Measurements from ENCODE around the gene BCL2.

Gene BCL2

DNA sequence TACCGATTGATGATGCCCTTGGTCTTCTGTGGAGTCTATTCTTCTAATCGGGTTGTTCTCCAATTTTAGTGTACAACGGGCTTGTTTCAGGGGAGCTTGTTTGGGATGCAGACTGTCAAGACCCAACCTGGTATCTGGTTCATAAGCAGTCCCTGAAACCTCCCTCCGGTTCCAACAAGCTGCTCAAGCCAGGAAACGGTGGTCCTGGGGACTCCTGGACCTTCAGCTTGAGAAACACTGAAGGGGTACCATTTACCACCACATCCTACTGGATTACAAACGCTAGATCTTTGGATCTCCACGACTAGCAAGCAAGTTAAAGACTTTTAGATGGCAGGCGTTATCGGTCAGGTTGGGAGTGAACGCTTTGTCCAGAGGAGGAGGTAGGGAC, 2.0 kb downstream of the BCL2 start:
- H3K4me3 ChIP-seq (ENCODE audit: low read length) = no peak overlapping the region
- no CpG with 5 or more reads among the region's 10 CpGs for WGBS (ENCODE audit: insufficient coverage, insufficient read length)

DNA sequence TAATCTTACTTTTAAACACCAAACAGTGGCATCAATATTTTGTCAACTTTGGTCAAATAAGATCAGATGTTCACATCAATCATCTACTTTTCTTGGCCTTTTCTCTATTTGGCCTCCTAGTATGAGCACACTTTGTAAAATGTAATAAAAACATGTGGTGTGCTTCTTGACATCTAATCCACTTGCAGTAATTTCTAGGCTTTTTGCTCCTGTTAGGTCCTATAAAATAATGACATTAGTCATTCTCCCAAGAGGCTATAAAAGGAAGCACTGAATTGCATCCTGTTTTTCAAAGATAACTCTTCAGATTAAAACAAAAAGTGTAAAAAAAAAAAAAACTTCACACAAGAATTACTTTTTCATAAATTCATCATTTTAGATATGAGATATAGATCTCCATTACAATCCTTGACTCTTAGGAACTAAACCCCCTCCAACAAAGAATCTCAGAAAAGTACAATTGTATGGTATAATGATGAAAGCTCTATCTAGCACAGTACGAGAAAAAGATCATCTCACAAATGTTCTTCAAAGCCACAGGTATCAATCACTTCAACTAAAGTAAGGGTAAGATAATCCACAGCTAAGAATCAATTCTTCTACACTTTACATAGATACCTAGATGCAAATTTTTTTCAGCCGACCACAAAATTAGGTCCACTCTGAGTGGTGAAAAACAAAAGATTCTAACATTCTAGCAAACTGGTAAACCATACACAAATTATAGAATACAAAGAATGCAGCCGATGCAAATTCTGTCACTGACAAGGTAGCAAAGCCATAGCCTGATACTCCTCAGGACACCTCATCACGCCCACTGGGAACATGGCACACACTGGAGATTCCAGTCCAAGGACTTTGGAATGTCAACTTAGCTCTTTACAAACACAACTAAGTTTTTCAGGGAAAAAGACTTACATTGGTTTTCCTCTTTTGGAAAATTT, 2.7 kb downstream of the BCL2 start:
- peaks cover 10% of the 10 kb centered on the region; the same call in 1 of the 2 replicates for H3K27me3 ChIP-seq (ENCODE audit: control insufficient read depth, insufficient read depth, low read length)
- H3K36me3 ChIP-seq (ENCODE audit: control insufficient read depth, insufficient read depth, low read length) = no peaks in the 10 kb centered on the region
- no CpG with 5 or more reads among the region's 4 CpGs for WGBS (ENCODE audit: insufficient coverage, insufficient read length)
- DNase-seq (ENCODE audit: low read depth, low spot score) = no peak
- no peak overlapping the region for H3K27ac ChIP-seq (ENCODE audit: low read length)
- H3K9me3 ChIP-seq (ENCODE audit: control insufficient read depth, insufficient read depth, low read length) = no peaks in the 10 kb centered on the region
- H3K4me1 ChIP-seq (ENCODE audit: control insufficient read depth, insufficient read depth, low read length) = no peaks in the 10 kb centered on the region
- no peak overlapping the region for H3K4me3 ChIP-seq (ENCODE audit: low read length)

More for the DNA sequence above, 2.0 kb downstream of the BCL2 start:
- no peaks in the 10 kb centered on the region for H3K9me3 ChIP-seq (ENCODE audit: control insufficient read depth, insufficient read depth, low read length)
- peaks cover 10% of the 10 kb centered on the region; the same call in 1 of the 2 replicates for H3K27me3 ChIP-seq (ENCODE audit: control insufficient read depth, insufficient read depth, low read length)
- DNase-seq (ENCODE audit: low read depth, low spot score) = no peak
- H3K36me3 ChIP-seq (ENCODE audit: control insufficient read depth, insufficient read depth, low read length) = no peaks in the 10 kb centered on the region
- H3K4me1 ChIP-seq (ENCODE audit: control insufficient read depth, insufficient read depth, low read length) = no peaks in the 10 kb centered on the region
- H3K27ac ChIP-seq (ENCODE audit: low read length) = no peak overlapping the region

DNA sequence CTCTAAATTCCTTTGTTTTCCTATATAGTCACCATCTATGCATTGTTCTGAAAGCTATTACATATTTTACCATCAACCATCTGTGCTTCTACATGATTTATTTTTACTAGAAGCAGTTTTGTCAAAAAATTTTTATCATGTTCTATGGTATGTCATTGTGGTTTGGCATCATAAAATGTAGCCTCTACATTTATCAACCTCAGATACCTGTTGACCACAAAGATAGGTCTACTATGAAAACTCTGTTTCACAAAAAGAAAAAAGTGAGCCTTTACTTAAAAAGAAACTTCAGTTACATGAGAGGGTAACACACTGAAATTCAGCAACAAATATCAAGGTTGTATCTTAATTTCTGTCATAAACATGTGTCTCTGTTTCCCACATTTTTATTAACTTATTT, 3.7 kb downstream of the BCL2 start:
- DNase-seq (ENCODE audit: low read depth, low spot score) = no peak
- H3K4me1 ChIP-seq (ENCODE audit: control insufficient read depth, insufficient read depth, low read length) = no peaks in the 10 kb centered on the region
- H3K27me3 ChIP-seq (ENCODE audit: control insufficient read depth, insufficient read depth, low read length) = peaks cover 10% of the 10 kb centered on the region; the same call in 1 of the 2 replicates
- H3K27ac ChIP-seq (ENCODE audit: low read length) = no peak overlapping the region
- no peaks in the 10 kb centered on the region for H3K9me3 ChIP-seq (ENCODE audit: control insufficient read depth, insufficient read depth, low read length)
- H3K4me3 ChIP-seq (ENCODE audit: low read length) = no peak overlapping the region
- no peaks in the 10 kb centered on the region for H3K36me3 ChIP-seq (ENCODE audit: control insufficient read depth, insufficient read depth, low read length)

DNA sequence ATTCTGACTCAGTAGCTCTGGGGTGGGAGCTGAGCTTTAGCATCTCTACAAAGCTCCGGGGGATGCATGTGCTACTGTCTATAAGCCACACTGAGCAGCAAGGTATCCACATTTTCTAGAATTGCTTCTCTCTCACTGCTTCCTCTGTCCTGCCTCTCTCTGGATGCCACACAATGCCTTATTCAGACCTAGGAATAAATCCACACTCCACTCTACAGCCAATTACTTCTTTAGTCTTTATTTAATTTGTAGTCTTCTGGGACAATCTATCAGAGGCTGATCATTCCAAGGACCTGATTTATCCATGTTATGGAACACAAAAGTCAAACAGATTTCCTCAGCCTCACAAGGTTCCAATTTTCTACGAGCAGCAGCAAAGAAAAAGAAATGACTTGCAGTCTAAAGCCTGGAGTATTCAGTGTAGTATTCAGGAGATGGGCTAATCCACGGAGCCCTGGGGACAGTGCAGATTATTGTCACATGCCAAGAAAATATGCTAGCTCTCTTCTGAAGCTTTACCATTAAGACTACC, 4.4 kb downstream of the BCL2 start:
- Histone ChIP-seq H3K27me3 (ENCODE audit: control insufficient read depth, insufficient read depth, low read length) (peaks cover 10% of the 10 kb centered on the region; the same call in 1 of the 2 replicates), H3K9me3 (ENCODE audit: control insufficient read depth, insufficient read depth, low read length) (no peaks in the 10 kb centered on the region), H3K27ac (ENCODE audit: low read length) (no peak overlapping the region), H3K4me1 (ENCODE audit: control insufficient read depth, insufficient read depth, low read length) (no peaks in the 10 kb centered on the region), H3K4me3 (ENCODE audit: low read length) (no peak overlapping the region), H3K36me3 (ENCODE audit: control insufficient read depth, insufficient read depth, low read length) (no peaks in the 10 kb centered on the region)
- WGBS (ENCODE audit: insufficient coverage, insufficient read length) = no CpG with 5 or more reads among the region's 3 CpGs
- no peak for DNase-seq (ENCODE audit: low read depth, low spot score)

DNA sequence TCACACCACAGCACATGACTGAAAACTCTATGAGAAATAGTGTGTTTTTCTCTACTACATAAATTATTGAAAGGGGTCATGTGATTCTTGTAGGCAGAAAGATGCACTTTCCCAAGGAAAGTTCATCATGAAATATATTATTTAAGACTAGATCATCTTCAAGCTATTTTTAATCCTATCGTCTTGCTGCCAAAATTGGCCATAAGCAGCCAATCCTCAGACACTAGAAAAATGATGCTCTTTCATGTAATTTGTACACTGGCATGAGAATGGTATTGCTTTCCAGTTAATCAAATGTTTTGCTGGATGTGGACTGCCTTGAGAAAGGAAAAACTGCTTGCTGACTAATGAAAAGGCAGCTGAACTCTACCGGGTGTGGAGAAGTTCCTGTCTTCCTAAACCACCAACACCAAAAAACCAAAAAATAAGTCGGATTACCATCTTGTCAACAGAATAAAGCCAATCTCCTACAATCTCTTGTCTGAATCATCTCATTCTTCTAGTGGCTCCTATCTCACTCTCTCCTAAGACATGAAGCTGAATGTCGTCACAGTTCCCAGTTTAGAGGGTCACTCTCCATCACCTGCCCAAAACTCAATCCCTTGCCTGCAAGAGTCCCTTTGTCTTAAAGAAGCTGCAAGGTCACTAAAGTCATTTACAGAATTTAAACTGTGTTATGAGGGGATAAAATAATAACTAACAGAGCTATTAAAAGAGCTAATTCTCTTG, 5.3 kb downstream of the BCL2 start:
- no CpG with 5 or more reads among the region's 4 CpGs for WGBS (ENCODE audit: insufficient coverage, insufficient read length)
- no peak for DNase-seq (ENCODE audit: low read depth, low spot score)
- no peak overlapping the region for H3K27ac ChIP-seq (ENCODE audit: low read length)
- H3K36me3 ChIP-seq (ENCODE audit: control insufficient read depth, insufficient read depth, low read length) = no peaks in the 10 kb centered on the region
- no peak overlapping the region for H3K4me3 ChIP-seq (ENCODE audit: low read length)
- no peaks in the 10 kb centered on the region for H3K9me3 ChIP-seq (ENCODE audit: control insufficient read depth, insufficient read depth, low read length)
- H3K27me3 ChIP-seq (ENCODE audit: control insufficient read depth, insufficient read depth, low read length) = peaks cover 10% of the 10 kb centered on the region; the same call in 1 of the 2 replicates
- no peaks in the 10 kb centered on the region for H3K4me1 ChIP-seq (ENCODE audit: control insufficient read depth, insufficient read depth, low read length)

DNA sequence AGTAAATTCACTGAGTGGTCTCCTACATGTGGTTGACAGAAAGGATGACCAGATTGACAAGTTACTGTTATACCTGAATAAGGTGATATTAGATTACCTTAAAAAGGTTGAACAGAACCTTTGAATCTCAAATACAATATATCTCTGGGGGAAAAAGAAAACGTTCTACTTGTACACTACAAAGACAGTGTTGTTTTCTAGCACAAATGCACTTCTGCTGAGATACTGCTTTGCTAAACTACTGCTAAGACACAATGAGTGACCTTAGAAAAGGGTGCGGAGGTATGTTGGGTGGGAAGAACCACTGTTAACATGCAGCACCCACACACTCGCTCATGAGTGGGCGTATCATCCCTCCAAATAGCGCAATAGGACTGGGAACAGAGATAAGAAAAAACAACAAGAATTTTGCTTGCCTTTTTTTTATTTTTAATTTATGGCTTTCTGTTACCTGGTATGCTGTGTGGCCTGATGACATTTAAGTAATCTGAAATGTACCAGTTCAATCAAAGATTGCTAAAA, 6.1 kb downstream of the BCL2 start:
- Histone ChIP-seq H3K27ac (ENCODE audit: low read length) (no peak overlapping the region), H3K9me3 (ENCODE audit: control insufficient read depth, insufficient read depth, low read length) (no peaks in the 10 kb centered on the region), H3K36me3 (ENCODE audit: control insufficient read depth, insufficient read depth, low read length) (no peaks in the 10 kb centered on the region), H3K27me3 (ENCODE audit: control insufficient read depth, insufficient read depth, low read length) (peaks cover 3% of the 10 kb centered on the region; the same call in 1 of the 2 replicates), H3K4me3 (ENCODE audit: low read length) (no peak overlapping the region), H3K4me1 (ENCODE audit: control insufficient read depth, insufficient read depth, low read length) (no peaks in the 10 kb centered on the region)
- DNase-seq (ENCODE audit: low read depth, low spot score) = no peak
- no CpG with 5 or more reads among the region's 5 CpGs for WGBS (ENCODE audit: insufficient coverage, insufficient read length)

DNA sequence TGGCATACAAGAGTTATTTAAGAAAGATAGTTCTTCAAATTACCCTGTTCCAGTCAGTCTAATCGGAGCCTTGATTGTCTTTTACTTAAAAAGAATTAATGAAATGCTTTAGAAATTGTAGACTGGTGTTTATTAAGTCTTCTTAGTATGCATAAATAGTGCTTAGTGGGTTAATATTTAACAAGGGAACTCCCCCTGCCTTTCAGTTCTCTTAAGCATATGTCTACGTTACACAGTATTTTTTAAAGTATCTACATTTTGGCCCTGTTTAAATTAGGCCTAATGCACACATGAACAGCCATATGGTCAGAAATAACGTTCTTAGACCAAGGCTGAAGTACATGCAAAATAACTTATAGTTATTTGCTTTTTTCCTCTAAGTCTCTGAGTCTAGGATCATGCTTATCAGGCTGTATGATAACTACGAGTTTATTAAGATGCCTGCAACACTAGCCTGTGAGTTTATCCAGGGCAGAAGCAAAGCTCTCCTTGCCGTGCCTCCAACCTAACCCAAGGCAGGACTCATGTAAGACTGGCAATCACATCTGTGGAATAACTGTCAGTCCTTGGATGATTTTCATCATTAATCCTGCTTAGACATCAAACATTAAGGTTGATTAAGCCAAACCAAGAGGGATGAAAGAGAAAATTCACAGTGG, 6.7 kb downstream of the BCL2 start:
- peaks cover 2% of the 10 kb centered on the region; the same call in 1 of the 2 replicates for H3K27me3 ChIP-seq (ENCODE audit: control insufficient read depth, insufficient read depth, low read length)
- WGBS (ENCODE audit: insufficient coverage, insufficient read length) = no CpG with 5 or more reads among the region's 5 CpGs
- DNase-seq (ENCODE audit: low read depth, low spot score) = no peak
- no peak overlapping the region for H3K4me3 ChIP-seq (ENCODE audit: low read length)
- no peaks in the 10 kb centered on the region for H3K9me3 ChIP-seq (ENCODE audit: control insufficient read depth, insufficient read depth, low read length)
- H3K27ac ChIP-seq (ENCODE audit: low read length) = no peak overlapping the region
- no peaks in the 10 kb centered on the region for H3K36me3 ChIP-seq (ENCODE audit: control insufficient read depth, insufficient read depth, low read length)
- H3K4me1 ChIP-seq (ENCODE audit: control insufficient read depth, insufficient read depth, low read length) = no peaks in the 10 kb centered on the region

DNA sequence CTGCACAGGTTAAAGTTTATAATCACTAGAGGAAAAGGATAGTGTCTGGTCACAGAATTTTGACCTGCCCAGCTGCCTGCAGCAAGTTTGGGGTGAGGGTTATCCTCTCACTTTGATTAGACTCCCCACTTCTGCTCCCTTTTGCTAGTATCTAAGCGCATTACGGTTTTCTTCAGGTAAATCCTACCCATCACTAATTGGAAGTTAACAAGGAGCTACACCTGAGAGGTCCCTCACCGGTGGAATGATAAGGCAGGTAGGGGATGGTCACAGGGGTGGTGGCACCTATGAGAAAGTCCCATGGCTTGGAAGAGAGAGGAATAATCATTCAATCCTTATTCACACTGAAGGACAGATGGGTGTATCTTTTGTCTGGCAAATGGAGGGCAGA, 7.6 kb downstream of the BCL2 start:
- no CpG with 5 or more reads among the region's 3 CpGs for WGBS (ENCODE audit: insufficient coverage, insufficient read length)
- no peak overlapping the region for H3K27ac ChIP-seq (ENCODE audit: low read length)
- no peaks in the 10 kb centered on the region for H3K4me1 ChIP-seq (ENCODE audit: control insufficient read depth, insufficient read depth, low read length)
- DNase-seq (ENCODE audit: low read depth, low spot score) = no peak
- no peaks in the 10 kb centered on the region for H3K9me3 ChIP-seq (ENCODE audit: control insufficient read depth, insufficient read depth, low read length)
- no peak overlapping the region for H3K4me3 ChIP-seq (ENCODE audit: low read length)
- no peaks in the 10 kb centered on the region for H3K27me3 ChIP-seq (ENCODE audit: control insufficient read depth, insufficient read depth, low read length)
- no peaks in the 10 kb centered on the region for H3K36me3 ChIP-seq (ENCODE audit: control insufficient read depth, insufficient read depth, low read length)

DNA sequence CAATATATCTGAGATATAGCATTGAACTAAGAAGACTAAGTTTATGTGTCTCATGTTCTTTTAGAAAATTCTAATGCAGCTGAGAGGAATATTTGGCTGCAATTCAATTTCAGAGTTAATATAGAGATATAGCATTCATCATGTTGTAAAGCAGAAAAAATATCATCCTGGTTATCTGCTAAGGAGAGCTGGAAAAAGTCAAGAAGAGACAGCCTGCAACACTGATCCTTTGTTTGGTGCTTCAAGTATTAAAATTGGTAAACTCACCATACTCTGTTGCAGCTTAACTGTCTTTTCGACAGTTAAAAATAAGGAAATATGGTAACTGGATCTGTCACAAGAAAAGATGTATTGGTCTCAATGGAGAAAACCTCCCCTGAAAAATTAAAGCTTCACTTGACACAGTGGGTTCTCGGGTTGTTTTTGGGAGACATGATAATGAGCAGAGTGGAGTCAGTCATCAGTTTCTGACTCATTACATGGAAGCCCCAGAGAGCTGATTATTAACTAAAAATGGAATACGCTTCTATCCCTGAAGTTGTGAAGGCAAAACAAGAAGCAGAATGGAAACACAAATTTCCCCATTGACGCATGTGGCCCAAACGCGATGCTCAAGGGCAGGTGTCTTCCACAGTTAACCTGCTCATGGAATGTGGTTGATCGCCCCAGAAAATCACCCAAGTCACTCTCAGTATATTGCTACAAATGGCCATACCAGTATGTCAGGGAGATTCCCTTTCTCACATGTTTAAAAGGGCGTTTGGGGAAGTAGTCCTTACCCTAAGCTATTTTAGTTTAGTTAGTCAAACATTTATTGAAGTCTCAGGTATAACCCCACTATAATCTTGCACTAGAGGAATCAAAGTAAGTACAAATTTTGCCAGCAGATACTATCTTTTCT, 8.2 kb downstream of the BCL2 start:
- no CpG with 5 or more reads among the region's 8 CpGs for WGBS (ENCODE audit: insufficient coverage, insufficient read length)
- H3K27me3 ChIP-seq (ENCODE audit: control insufficient read depth, insufficient read depth, low read length) = no peaks in the 10 kb centered on the region
- H3K4me1 ChIP-seq (ENCODE audit: control insufficient read depth, insufficient read depth, low read length) = no peaks in the 10 kb centered on the region
- H3K9me3 ChIP-seq (ENCODE audit: control insufficient read depth, insufficient read depth, low read length) = no peaks in the 10 kb centered on the region
- no peak overlapping the region for H3K27ac ChIP-seq (ENCODE audit: low read length)
- DNase-seq (ENCODE audit: low read depth, low spot score) = no peak
- H3K36me3 ChIP-seq (ENCODE audit: control insufficient read depth, insufficient read depth, low read length) = no peaks in the 10 kb centered on the region
- no peak overlapping the region for H3K4me3 ChIP-seq (ENCODE audit: low read length)
